B cell (primary cell): Measurements from ENCODE around the gene WARS2. TPM values are rescaled to one million over a fixed set of nuclear protein-coding genes. Genes with fewer than 3 reads are reported as not detected.

Experiments used
- ATAC-seq: fragments of 200-7000 bp; cut with Tn5 transposase; one replicate; pipeline ENCODE4 v1.10.0; 2021; ENCODE audit warnings: low read depth, mild to moderate bottlenecking, moderate number of reproducible peaks, moderate library complexity
- CTCF ChIA-PET: fragments of 350-600 bp; sonication (Branson Sonifier 250); formaldehyde crosslinking; loops from one replicate; lab custom pipeline; 2021; ENCODE audit warnings: antibody characterized with exemption, inconsistent platforms; lab: Charles Lee
- POLR2A ChIA-PET: fragments of 350-600 bp; sonication (Branson Sonifier 250); formaldehyde crosslinking; loops from one replicate; lab custom pipeline; 2021; ENCODE audit warnings: antibody characterized with exemption; lab: Charles Lee
- DNase-seq: peaks from one replicate; pipeline ENCODE4 v3.0.0; 2013
- H2AFZ ChIP-seq: 2 replicates; pipeline ENCODE4 v1.6.1; 2012; ENCODE audit warnings: mild to moderate bottlenecking, low read depth, low read length; ENCODE audit not compliant: insufficient read depth, poor library complexity, severe bottlenecking
- H3K27ac ChIP-seq, 2 donors: 1 replicate in 1 of 2; 2 replicates in 1 of 2; pipeline ENCODE4 v1.5.1; 2012 to 2013; ENCODE audit warnings: low read length in 2 of 2, mild to moderate bottlenecking in 2 of 2, moderate library complexity in 1 of 2
- H3K27me3 ChIP-seq, 4 experiments: fragments of 200-600 bp in 1 of 4; sonication (generic) in 1 of 4; replicated peaks in 1 of 4; 1 replicate in 2 of 4; 2 replicates in 2 of 4; pipeline versions ENCODE4 v1.6.1 to v1.7.0; 2013 to 2016; ENCODE audit warnings: low read length in 3 of 4, mild to moderate bottlenecking in 2 of 4, mixed read lengths in 1 of 4, moderate library complexity in 1 of 4; ENCODE audit not compliant: insufficient read depth in 4 of 4, control insufficient read depth in 3 of 4; ENCODE audit errors: control extremely low read depth in 1 of 4
- H3K36me3 ChIP-seq, 2 experiments: replicated peaks in 1 of 2; 1 replicate in 1 of 2; 2 replicates in 1 of 2; pipeline versions ENCODE4 v1.6.1 to v1.7.1; 2013; ENCODE audit warnings: low read length in 1 of 2; ENCODE audit not compliant: insufficient read depth in 2 of 2, control insufficient read depth in 1 of 2; ENCODE audit errors: control extremely low read depth in 1 of 2, extremely low read depth in 1 of 2
- H3K4me1 ChIP-seq, 2 donors: fragments of 200-600 bp in 1 of 2; sonication (generic) in 1 of 2; 1 replicate in 1 of 2; 2 replicates in 1 of 2; pipeline versions ENCODE4 v1.5.1 to v1.6.1; 2013 to 2017; ENCODE audit warnings: low read length in 2 of 2; ENCODE audit not compliant: control insufficient read depth in 2 of 2, insufficient read depth in 2 of 2
- H3K4me2 ChIP-seq: replicated peaks from 2 replicates; pipeline ENCODE3; 2012; ENCODE audit warnings: mild to moderate bottlenecking, low read depth, low read length; ENCODE audit not compliant: poor library complexity, severe bottlenecking
- H3K4me3 ChIP-seq, 5 experiments: fragments of 200-600 bp in 1 of 5; sonication (generic) in 1 of 5; 1 replicate in 3 of 5; 2 replicates in 2 of 5; pipeline versions ENCODE4 v1.5.1 to v1.7.0; 2011 to 2016; ENCODE audit warnings: low read length in 4 of 5, mild to moderate bottlenecking in 4 of 5, low read depth in 2 of 5, control low read depth in 1 of 5, moderate library complexity in 1 of 5; ENCODE audit not compliant: insufficient read depth in 1 of 5; ENCODE audit errors: control extremely low read depth in 1 of 5, extremely low read depth in 1 of 5
- H3K79me2 ChIP-seq: fragments of 200-600 bp; sonication (generic); one replicate; pipeline ENCODE4 v1.6.0; 2016; ENCODE audit warnings: low read length; ENCODE audit not compliant: control insufficient read depth, insufficient read depth
- H3K9ac ChIP-seq: fragments of 200-600 bp; sonication (generic); 2 replicates; pipeline ENCODE4 v1.6.1; 2017; ENCODE audit warnings: mild to moderate bottlenecking, low read length, moderate library complexity
- H3K9me3 ChIP-seq, 3 donors: one replicate each; pipeline versions ENCODE4 v1.6.1 to v1.7.1; 2013; ENCODE audit warnings: low read length in 2 of 3; ENCODE audit not compliant: control insufficient read depth in 2 of 3, insufficient read depth in 1 of 3; ENCODE audit errors: control extremely low read depth in 1 of 3
- H4K20me1 ChIP-seq: 2 replicates; pipeline ENCODE4 v1.6.0; 2012; ENCODE audit warnings: mild to moderate bottlenecking, low read length; ENCODE audit not compliant: insufficient read depth, control insufficient read depth, poor library complexity, severe bottlenecking
- H3K27ac Mint-ChIP-seq: one replicate; pipeline ENCODE4 v1.8.0; 2021; ENCODE audit warnings: mixed read lengths
- H3K27me3 Mint-ChIP-seq: one replicate; pipeline ENCODE4 v1.8.0; 2021; ENCODE audit warnings: mixed read lengths
- H3K4me1 Mint-ChIP-seq: one replicate; pipeline ENCODE4 v1.8.0; 2021; ENCODE audit warnings: mixed read lengths
- H3K4me3 Mint-ChIP-seq: one replicate; pipeline ENCODE4 v1.8.0; 2021; ENCODE audit warnings: mixed read lengths
- H3K9me3 Mint-ChIP-seq: one replicate; pipeline ENCODE4 v1.8.0; 2022; ENCODE audit warnings: mixed read lengths; ENCODE audit not compliant: insufficient read depth
- CTCF ChIP-seq: fragments of 200-600 bp; IDR thresholded peaks from one replicate; pipeline ENCODE4 v1.8.0; 2022; ENCODE audit warnings: antibody characterized with exemption, mild to moderate bottlenecking
- EZH2 ChIP-seq: IDR thresholded peaks from 2 replicates; pipeline ENCODE4 v1.6.1; 2012; ENCODE audit warnings: borderline replicate concordance, low read depth, mild to moderate bottlenecking, moderate library complexity, low read length; ENCODE audit not compliant: insufficient read depth, poor library complexity, severe bottlenecking
- WGBS: methylation state at CpG from one replicate; pipeline ENCODE4 v1.1.5; 2013; ENCODE audit warnings: missing lambda C conversion rate; ENCODE audit not compliant: insufficient coverage; 5-methylcytosine and 5-hydroxymethylcytosine counted together
- intact Hi-C: fragments of 100-400 bp; cut with micrococcal nuclease; formaldehyde crosslinking; loops from one replicate; pipeline ENCODE4 v1.10.0; 2022
- polyA plus RNA-seq: library from polyadenylated mRNA; depleted of rRNA; stranded (reverse); fragments of >200 nt; gene quantifications from 2 replicates; pipeline ENCODE4 v1.2.3, GENCODE V29; 2012
- total RNA-seq, 2 donors: library from RNA; stranded (reverse); fragments of 120-200 nt in 1 of 2; gene quantifications; 1 replicate in 1 of 2; 2 replicates in 1 of 2; pipeline versions ENCODE4 v1.2.3 to v1.2.4, GENCODE V29; 2013 to 2022

The WARS2 gene
- total and polyA plus RNA-seq, 2 donors (not counting 1 experiment from before 2014, with no cell fraction given) = 4.2 to 14.3 TPM

- H3K4me2 ChIP-seq = peak overlapping the region; percentile 63
- H4K20me1 ChIP-seq = no peaks in the 10 kb centered on the region
- H3K4me1 Mint-ChIP-seq = peaks cover 17% of the 10 kb centered on the region
- no peaks in the 10 kb centered on the region for H3K79me2 ChIP-seq
- H3K4me3 Mint-ChIP-seq = peak overlapping the region; percentile 85
- H3K4me1 ChIP-seq = peaks cover 18 to 22% of the 10 kb centered on the region in 2 donors
- H2AFZ ChIP-seq = peak overlapping the region; percentile 49
- peak; percentile 69 for TF ChIP-seq CTCF
- TF ChIP-seq EZH2 = no peak
- H3K4me3 ChIP-seq = peak overlapping the region in 3 of 5 experiments; percentile 1 to 3 (median 1)
- H3K27ac ChIP-seq = no peak overlapping the region
- DNase-seq (peak; percentile 58), ATAC-seq (no peak)
- peaks cover 3 to 59% (median 52%) of the 10 kb centered on the region in 4 experiments for H3K27me3 ChIP-seq
- intact Hi-C loops = loop anchor here (2.0 kb wide), 1 partner anchor 24 kb away; no protein-coding TSS in a partner anchor
- peak overlapping the region; percentile 31 for H3K9ac ChIP-seq
- no peak overlapping the region for H3K27ac Mint-ChIP-seq
- POLR2A ChIA-PET = interaction anchor here (0.7 kb wide), 1 partner anchor 1079 kb away, joined by 3 read pairs; the partner anchor contains the start of genes GDAP2 and WDR3
- WGBS = 6% methylated on average over 6 of the region's 22 CpGs
- H3K27me3 Mint-ChIP-seq = peaks cover 66% of the 10 kb centered on the region
- H3K36me3 ChIP-seq = no peaks in the 10 kb centered on the region
- H3K9me3 Mint-ChIP-seq = peaks cover 6% of the 10 kb centered on the region
- peaks cover 0 to 31% (median 3%) of the 10 kb centered on the region in 3 donors for H3K9me3 ChIP-seq
- CTCF ChIA-PET = interaction anchor here (0.6 to 2.0 kb wide), 9 partner anchors 13 to 860 kb away, joined by 3 to 15 read pairs (median 4); no protein-coding TSS in a partner anchor
Measured at GRCh38 chr1:119008483-119009311, 131.8 kb downstream of the WARS2 start.
